Thoracic aorta (tissue), 2 donors: ENCODE data around the gene LENEP. TPM values are rescaled to one million over a fixed set of nuclear protein-coding genes. Genes with fewer than 3 reads are reported as not detected.

ENCODE experiments used
- ATAC-seq: fragments of 150-250 bp; one replicate; pipeline ENCODE4 v1.8.0; 2017; ENCODE audit warnings: low read depth; ENCODE audit not compliant: insufficient number of reproducible peaks, low FRiP score
- DNase-seq: peaks from one replicate; pipeline ENCODE4 v3.0.0-alpha.2; 2020; ENCODE audit warnings: low spot score
- H3K27ac ChIP-seq, 2 donors: fragments of 200-600 bp; sonication (generic); 1 replicate in 1 of 2; 2 replicates in 1 of 2; pipeline ENCODE4 v1.5.1; 2016; ENCODE audit warnings: mild to moderate bottlenecking in 2 of 2, moderate library complexity in 2 of 2
- H3K27me3 ChIP-seq: fragments of 200-600 bp; sonication (generic); replicated peaks from 2 replicates; pipeline ENCODE4 v1.6.0; 2016; ENCODE audit warnings: mild to moderate bottlenecking; ENCODE audit not compliant: insufficient read depth
- H3K36me3 ChIP-seq: fragments of 200-600 bp; sonication (generic); one replicate; pipeline ENCODE4 v1.5.1; 2016
- H3K4me1 ChIP-seq, 2 donors: fragments of 200-600 bp; sonication (generic); 1 replicate in 1 of 2; 2 replicates in 1 of 2; pipeline versions ENCODE4 v1.5.1 to v1.6.0; 2016; ENCODE audit warnings: low read depth in 2 of 2, mild to moderate bottlenecking in 1 of 2; ENCODE audit not compliant: control insufficient read depth in 1 of 2
- H3K4me3 ChIP-seq: fragments of 200-600 bp; sonication (generic); 2 replicates; pipeline ENCODE4 v1.5.1; 2016; ENCODE audit warnings: mild to moderate bottlenecking
- H3K9me3 ChIP-seq: fragments of 200-600 bp; sonication (generic); 2 replicates; pipeline ENCODE4 v1.5.1; 2016
- CTCF ChIP-seq: fragments of 200-600 bp; sonication (generic); IDR thresholded peaks from one replicate; pipeline ENCODE4 v1.5.1; 2019; ENCODE audit warnings: antibody characterized with exemption
- total RNA-seq, 2 donors: library from RNA; depleted of rRNA; stranded (reverse); fragments of >200 nt; gene quantifications; one replicate each; pipeline versions ENCODE4 v1.1.0 to v1.2.3, GENCODE V29; 2016

The LENEP gene
- not detected for total RNA-seq

DNA sequence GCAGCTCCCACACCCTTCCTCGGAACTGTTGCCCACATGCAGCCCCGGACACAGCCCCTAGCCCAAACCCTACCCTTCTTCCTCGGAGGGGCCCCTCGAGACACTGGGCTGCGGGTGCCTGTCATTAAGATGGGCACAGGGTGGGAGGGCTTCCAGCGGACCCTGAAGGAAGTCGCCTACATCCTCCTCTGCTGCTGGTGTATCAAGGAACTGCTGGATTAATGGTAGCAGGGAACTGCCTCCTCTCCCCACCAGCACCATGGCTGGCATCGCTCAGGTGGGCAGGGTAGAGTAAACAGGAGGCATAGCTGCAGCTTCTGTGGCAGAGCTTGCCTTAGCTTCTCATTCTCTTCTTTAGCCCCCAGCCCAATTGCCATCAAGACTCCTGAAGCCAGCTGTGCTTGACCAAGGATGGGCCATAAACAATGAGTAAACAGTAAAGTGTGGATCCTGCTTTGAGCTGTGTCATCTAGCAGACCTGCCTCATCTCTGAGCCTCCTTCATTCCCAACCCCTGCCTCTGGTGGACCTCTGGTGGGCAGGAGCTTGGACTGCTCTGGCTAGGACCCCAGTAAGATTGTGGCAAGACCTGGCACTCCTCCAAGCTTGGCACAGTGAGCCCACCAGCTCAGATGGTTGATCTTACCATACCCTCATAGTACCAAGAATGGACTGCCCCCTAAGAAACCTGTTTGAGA is at the start of gene LENEP:
Gene LENEP, plus strand, starts transcription at position 15 of the 697 bp plus-strand sequence. Its CDS starts 22 bp downstream, at position 37.
- DNase-seq = no peak

GRCh38 chr1:154943649-154944400 is 49.6 kb upstream of the LENEP start:
- peak; percentile 48 for TF ChIP-seq CTCF
- H3K36me3 ChIP-seq = peaks cover 17% of the 10 kb centered on the region
- H3K9me3 ChIP-seq = no peaks in the 10 kb centered on the region
- no peak overlapping the region for H3K4me3 ChIP-seq
- H3K27ac ChIP-seq = no peak overlapping the region
- H3K4me1 ChIP-seq = peaks cover 4 to 17% of the 10 kb centered on the region in 2 donors
- DNase-seq = no peak
- no peak for ATAC-seq
- H3K27me3 ChIP-seq = no peaks in the 10 kb centered on the region

More for the DNA sequence above, at the start of gene LENEP:
- H3K4me1 ChIP-seq = peaks cover 0 to 1% of the 10 kb centered on the region in 2 donors
- H3K9me3 ChIP-seq = no peaks in the 10 kb centered on the region
- H3K27ac ChIP-seq = no peak within 1 kb of the TSS
- no peak for ATAC-seq
- no peak for TF ChIP-seq CTCF
- H3K27me3 ChIP-seq = no peaks in the 10 kb centered on the region
- no peak within 1 kb of the TSS for H3K4me3 ChIP-seq
- peaks cover 6% of the 10 kb centered on the region for H3K36me3 ChIP-seq

GRCh38 chr1:154944401-154945159 is 48.8 kb upstream of the LENEP start:
- no peak for TF ChIP-seq CTCF
- H3K27ac ChIP-seq = no peak overlapping the region
- DNase-seq = no peak
- no peaks in the 10 kb centered on the region for H3K27me3 ChIP-seq
- no peaks in the 10 kb centered on the region for H3K9me3 ChIP-seq
- peaks cover 4 to 17% of the 10 kb centered on the region in 2 donors for H3K4me1 ChIP-seq
- no peak for ATAC-seq
- peaks cover 17% of the 10 kb centered on the region for H3K36me3 ChIP-seq
- H3K4me3 ChIP-seq = no peak overlapping the region

DNA sequence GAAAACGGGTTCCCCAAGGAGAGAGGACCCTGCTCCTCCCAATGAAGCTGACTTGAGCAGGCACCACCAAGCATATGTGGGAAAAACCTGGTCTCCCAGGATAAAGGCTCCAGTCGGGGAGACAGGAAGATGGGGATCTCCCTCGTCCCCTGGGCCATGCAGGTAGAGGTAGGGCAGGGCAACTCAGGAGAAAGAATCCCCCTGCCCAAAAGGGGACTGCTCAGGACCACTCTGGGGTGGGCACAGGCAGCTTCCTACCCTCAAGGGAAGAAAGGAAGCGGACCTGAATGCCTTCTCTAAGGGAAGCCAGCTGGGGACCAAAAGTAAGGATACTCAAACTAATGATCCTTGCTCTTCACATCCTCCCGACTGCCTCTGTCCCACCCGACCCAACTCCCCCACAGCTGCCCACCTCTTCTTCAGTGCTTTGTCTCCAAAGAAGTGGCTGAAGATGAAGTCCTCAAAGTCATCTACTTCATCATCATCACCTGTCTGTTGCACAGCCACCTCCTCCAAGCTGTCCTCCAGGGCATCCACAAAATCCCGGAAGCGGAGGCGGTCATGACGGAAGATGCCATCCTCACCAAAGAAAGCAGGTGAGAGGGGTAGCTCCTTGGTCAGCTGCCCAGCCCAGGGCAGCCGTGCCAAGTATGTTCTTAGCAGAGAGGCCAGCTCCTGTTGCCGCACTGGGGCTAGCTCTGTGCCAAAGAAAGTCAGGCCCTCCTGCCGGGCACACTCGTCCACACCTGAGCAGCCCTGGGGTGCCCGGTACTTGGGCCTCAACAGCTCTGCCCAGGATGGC is 48.0 kb upstream of the LENEP start:
- Histone ChIP-seq H3K4me3 (no peak overlapping the region), H3K36me3 (peaks cover 17% of the 10 kb centered on the region), H3K9me3 (no peaks in the 10 kb centered on the region), H3K4me1 (peaks cover 4 to 11% of the 10 kb centered on the region in 2 donors), H3K27ac (no peak overlapping the region), H3K27me3 (no peaks in the 10 kb centered on the region)
- ATAC-seq (no peak), DNase-seq (no peak)
- TF ChIP-seq CTCF = no peak
